Endothelial cell of umbilical vein (primary cell): ENCODE results near the gene EPHA8. TPM values are rescaled to one million over a fixed set of nuclear protein-coding genes. Genes with fewer than 3 reads are reported as not detected.

Experiments used
- BruUV-seq: library from RNA; stranded (reverse); fragments of 400-500 nt; replicated peaks from 2 replicates; lab custom pipeline; 2021; lab: Mats Ljungman, UMichigan
- CTCF ChIA-PET: fragments of 300-600, 350-600 bp; sonication (Branson Sonifier 250); formaldehyde crosslinking; loops from one replicate; lab custom pipeline; 2021; ENCODE audit warnings: antibody characterized with exemption, inconsistent platforms; lab: Charles Lee
- POLR2A ChIA-PET: fragments of 300-600, 350-600 bp; sonication (Branson Sonifier 250); formaldehyde crosslinking; loops from one replicate; lab custom pipeline; 2021; ENCODE audit warnings: antibody characterized with exemption, inconsistent platforms; lab: Charles Lee
- DNase-seq: peaks from one replicate; pipeline ENCODE4 v3.0.0-alpha.2; 2011; ENCODE audit warnings: low read depth, low spot score
- FAIRE-seq: peaks from 2 replicates; lab custom pipeline; 2011; peaks lifted over from hg19 to GRCh38; lab: Jason Lieb, UNC
- H2AFZ ChIP-seq: 2 replicates; pipeline ENCODE4 v1.6.0; 2012; ENCODE audit warnings: low read depth, low read length, control low read depth, inconsistent platforms
- H3K27ac ChIP-seq: 2 replicates; pipeline ENCODE4 v1.5.1; 2011; ENCODE audit warnings: low read depth, mild to moderate bottlenecking, control low read depth, low read length, moderate library complexity; ENCODE audit not compliant: insufficient read depth
- H3K27me3 ChIP-seq, 2 experiments: 2 replicates each; pipeline versions ENCODE4 v1.6.0 to v1.6.1; 2011; ENCODE audit warnings: low read length in 2 of 2, mixed read lengths in 1 of 2; ENCODE audit not compliant: control insufficient read depth in 2 of 2, insufficient read depth in 2 of 2
- H3K36me3 ChIP-seq, 2 experiments: 2 replicates in 1 of 2; 3 replicates in 1 of 2; pipeline ENCODE4 v1.5.1; 2011; ENCODE audit warnings: low read length in 2 of 2, mild to moderate bottlenecking in 1 of 2, moderate library complexity in 1 of 2; ENCODE audit not compliant: control insufficient read depth in 2 of 2, insufficient read depth in 2 of 2; ENCODE audit errors: extremely low read depth in 1 of 2
- H3K4me1 ChIP-seq: 3 replicates; pipeline ENCODE4 v1.5.1; 2011; ENCODE audit warnings: mild to moderate bottlenecking, low read length; ENCODE audit not compliant: control insufficient read depth, insufficient read depth; ENCODE audit errors: extremely low read depth
- H3K4me2 ChIP-seq: 2 replicates; pipeline ENCODE4 v1.6.1; 2011; ENCODE audit warnings: low read length, control low read depth, mixed read lengths; ENCODE audit not compliant: insufficient read depth
- H3K4me3 ChIP-seq, 3 experiments: fragments of 200-600 bp in 1 of 3; sonication (generic), shearing (Covaris generic) in 1 of 3; replicated peaks in 1 of 3; 2 replicates each; pipeline ENCODE4 v1.5.1; 2011 to 2016; ENCODE audit warnings: control low read depth in 3 of 3, low read length in 3 of 3, mild to moderate bottlenecking in 2 of 3, inconsistent platforms in 1 of 3, low read depth in 1 of 3, moderate library complexity in 1 of 3; ENCODE audit not compliant: insufficient read depth in 1 of 3
- H3K79me2 ChIP-seq: 2 replicates; pipeline ENCODE4 v1.6.0; 2012; ENCODE audit warnings: low read length, inconsistent platforms; ENCODE audit not compliant: control insufficient read depth, insufficient read depth
- H3K9ac ChIP-seq: replicated peaks from 2 replicates; pipeline ENCODE3; 2011; ENCODE audit warnings: low read length, control low read depth; ENCODE audit not compliant: insufficient read depth; ENCODE audit errors: extremely low read depth
- H3K9me1 ChIP-seq: replicated peaks from 3 replicates; pipeline ENCODE4 v1.6.0; 2011; ENCODE audit warnings: mild to moderate bottlenecking, low read length; ENCODE audit not compliant: control insufficient read depth, insufficient read depth; ENCODE audit errors: extremely low read depth
- H3K9me3 ChIP-seq: replicated peaks from 2 replicates; pipeline ENCODE4 v1.5.1; 2012; ENCODE audit warnings: low read length, inconsistent platforms; ENCODE audit not compliant: control insufficient read depth, insufficient read depth
- H4K20me1 ChIP-seq: replicated peaks from 2 replicates; pipeline ENCODE3; 2011; ENCODE audit warnings: mild to moderate bottlenecking, low read length; ENCODE audit not compliant: control insufficient read depth, insufficient read depth; ENCODE audit errors: extremely low read depth
- CTCF ChIP-seq, 2 donors: IDR thresholded peaks; 1 replicate in 1 of 2; 2 replicates in 1 of 2; pipeline ENCODE4 v1.5.1; 2011; ENCODE audit warnings: low read length in 2 of 2, mild to moderate bottlenecking in 2 of 2, moderate library complexity in 2 of 2, control low read depth in 1 of 2, inconsistent platforms in 1 of 2, low read depth in 1 of 2; ENCODE audit not compliant: insufficient read depth in 1 of 2; ENCODE audit errors: extremely low read depth in 1 of 2
- EZH2 ChIP-seq: IDR thresholded peaks from 2 replicates; pipeline ENCODE4 v1.6.1; 2012; ENCODE audit warnings: borderline replicate concordance, low read depth, mild to moderate bottlenecking, moderate library complexity, low read length, inconsistent platforms; ENCODE audit not compliant: severe bottlenecking
- FOS ChIP-seq: IDR thresholded peaks from 2 replicates; pipeline ENCODE4 v1.6.1; 2011; ENCODE audit warnings: mild to moderate bottlenecking, low read length, moderate library complexity, borderline replicate concordance; ENCODE audit not compliant: insufficient read depth
- GATA2 ChIP-seq: IDR thresholded peaks from 2 replicates; pipeline ENCODE4 v1.7.0; 2011; ENCODE audit warnings: low read depth, mild to moderate bottlenecking, moderate library complexity, mixed read lengths, low read length; ENCODE audit not compliant: insufficient read length, insufficient read depth
- JUN ChIP-seq: IDR thresholded peaks from 2 replicates; pipeline ENCODE4 v1.6.1; 2011; ENCODE audit warnings: borderline replicate concordance, low read depth; ENCODE audit not compliant: insufficient read length, insufficient read depth
- MYC ChIP-seq: IDR thresholded peaks from one replicate; pipeline ENCODE4 v1.6.1; 2011; ENCODE audit warnings: mild to moderate bottlenecking, low read depth, low read length
- POLR2A ChIP-seq: IDR thresholded peaks from 2 replicates; pipeline ENCODE4 v1.6.1; 2012; ENCODE audit warnings: low read depth, mild to moderate bottlenecking, control low read depth, low read length
- POLR2AphosphoS5 ChIP-seq: IDR thresholded peaks from 2 replicates; pipeline ENCODE4 v1.6.1; 2012; ENCODE audit warnings: low read depth, mild to moderate bottlenecking, control low read depth, low read length, moderate library complexity; ENCODE audit not compliant: insufficient read depth
- dilution Hi-C: fragments of 300-500 bp; cut with MboI; formaldehyde crosslinking; loops from one replicate; pipeline ENCODE4 v1.15.0; 2019; ENCODE audit warnings: low sequenced_read_pairs; ENCODE audit not compliant: extremely low pct_ligation_motif_present
- intact Hi-C: fragments of 100-400 bp; cut with micrococcal nuclease; formaldehyde crosslinking; loops from one replicate; pipeline ENCODE4 v1.10.0; 2022
- polyA plus RNA-seq, 4 experiments: library from polyadenylated mRNA; depleted of rRNA in 3 of 4; stranded (reverse) in 3 of 4; unstranded in 1 of 4; fragments of >200 nt; gene quantifications; 2 replicates each; pipeline versions ENCODE4 v1.2.1 to v1.2.3, GENCODE V29; 2011 to 2012; ENCODE audit warnings: missing spikeins in 1 of 4
- total RNA-seq: library from RNA; stranded (reverse); gene quantifications from 2 replicates; pipeline ENCODE4 v1.2.3, GENCODE V29; 2021

The EPHA8 gene
- total and polyA plus RNA-seq, 2 donors (not counting 3 experiments of a cell fraction or from before 2014, with no cell fraction given): not detected

- Histone ChIP-seq H3K9me1 (no peaks in the 10 kb centered on the region), H3K9me3 (no peaks in the 10 kb centered on the region), H3K4me2 (no peak overlapping the region), H3K79me2 (no peaks in the 10 kb centered on the region), H4K20me1 (no peaks in the 10 kb centered on the region), H3K4me3 (no peak overlapping the region), H2AFZ (no peak overlapping the region), H3K9ac (no peak overlapping the region), H3K36me3 (no peaks in the 10 kb centered on the region), H3K4me1 (no peaks in the 10 kb centered on the region), H3K27me3 (no peaks in the 10 kb centered on the region), H3K27ac (no peak overlapping the region)
- BruUV-seq: no TSS peak
- intact Hi-C loops (no loop called here), dilution Hi-C loops (no loop called here)
- DNase-seq (no peak), FAIRE-seq (no peak)
- no peak for TF ChIP-seq FOS
- TF ChIP-seq EZH2: no peak
- TF ChIP-seq JUN: no peak
- TF ChIP-seq POLR2AphosphoS5: no peak
- POLR2A ChIA-PET: no interaction called here
- CTCF ChIA-PET: interaction anchor here (3.4 kb wide), 1 partner anchor 11 kb away, joined by 11 read pairs; no protein-coding TSS in a partner anchor
Measured at GRCh38 chr1:22573237-22573636, 9.9 kb downstream of the EPHA8 start.

GRCh38 chr1:22575532-22576149 is 12.4 kb downstream of the EPHA8 start:
- H3K4me2 ChIP-seq: no peak overlapping the region
- no peak overlapping the region for H3K9ac ChIP-seq
- DNase-seq: no peak
- CTCF ChIA-PET: interaction anchor here (3.4 kb wide), 1 partner anchor 9 kb away, joined by 11 read pairs; no protein-coding TSS in a partner anchor
- no peak overlapping the region for H2AFZ ChIP-seq
- TF ChIP-seq POLR2A: no peak
- TF ChIP-seq CTCF (IDR thresholded peaks at IDR 0.05; ENCODE audit: extremely low read depth in 1 of 2, insufficient read depth in 1 of 2, low read depth in 1 of 2, low read length in 2 of 2): no peak
- no peak for TF ChIP-seq GATA2
- TF ChIP-seq MYC: no peak
- no peak overlapping the region for H3K27ac ChIP-seq
- H3K27me3 ChIP-seq: no peaks in the 10 kb centered on the region
- no peak overlapping the region for H3K4me3 ChIP-seq
- no TSS peak for BruUV-seq
- H3K4me1 ChIP-seq: no peaks in the 10 kb centered on the region
- intact Hi-C loops: no loop called here
- no peaks in the 10 kb centered on the region for H3K9me3 ChIP-seq
- no peaks in the 10 kb centered on the region for H3K9me1 ChIP-seq
- POLR2A ChIA-PET: no interaction called here
- no peaks in the 10 kb centered on the region for H4K20me1 ChIP-seq
- dilution Hi-C loops: no loop called here
- no peak for FAIRE-seq
- no peaks in the 10 kb centered on the region for H3K36me3 ChIP-seq
- no peaks in the 10 kb centered on the region for H3K79me2 ChIP-seq
